GM12874 (cell line): ENCODE data around the gene HSPB8.

Experiments used
- CTCF ChIP-seq: IDR thresholded peaks from 2 replicates; pipeline ENCODE4 v1.5.1; 2011; ENCODE audit warnings: low read depth, mild to moderate bottlenecking, control low read depth, low read length, moderate library complexity; ENCODE audit not compliant: insufficient read depth

HSPB8 gene

DNA sequence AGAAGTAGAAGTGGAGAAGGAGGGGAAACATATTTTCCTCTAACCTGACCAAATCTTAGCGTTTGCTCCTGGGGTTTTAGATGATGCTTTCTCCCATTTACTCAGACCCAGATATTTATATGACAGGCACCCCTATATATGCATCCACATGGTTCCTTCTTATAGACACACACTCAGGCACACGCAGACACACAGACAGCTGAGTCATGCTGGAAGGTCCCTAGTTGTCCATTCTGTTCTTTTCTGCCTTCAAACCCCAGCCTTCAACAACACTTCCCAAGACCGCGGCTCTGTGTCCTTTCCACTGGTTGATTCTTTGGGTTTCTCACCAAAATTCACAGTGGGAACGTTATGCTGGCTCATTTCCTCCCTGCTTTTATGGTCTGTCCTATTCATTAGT, 52.1 kb downstream of the HSPB8 start:
- TF ChIP-seq CTCF, result no peak

DNA sequence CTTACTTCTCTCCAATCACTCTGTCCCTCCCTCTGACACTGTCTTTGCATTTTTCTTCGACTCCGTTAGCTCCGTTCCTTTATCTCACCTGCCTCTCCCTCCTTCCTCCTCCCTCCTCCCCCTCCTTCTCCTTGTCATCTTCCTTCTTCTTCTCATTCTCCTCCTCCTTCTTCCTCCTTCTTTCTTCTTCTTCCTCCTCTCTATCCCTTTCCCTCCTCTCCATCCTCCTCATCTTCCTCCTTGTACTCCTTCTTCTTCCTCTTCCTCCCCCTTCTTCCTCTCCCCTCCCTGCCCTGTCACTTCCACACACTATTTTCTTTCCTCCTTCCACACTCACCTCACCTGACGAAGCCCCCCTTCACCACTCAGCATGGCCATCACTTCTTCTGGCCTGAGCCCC, 53.0 kb downstream of the HSPB8 start:
- no peak for TF ChIP-seq CTCF

GRCh38 chr12:119235197-119235751, 56.5 kb downstream of the HSPB8 start:
- TF ChIP-seq CTCF, result no peak

DNA sequence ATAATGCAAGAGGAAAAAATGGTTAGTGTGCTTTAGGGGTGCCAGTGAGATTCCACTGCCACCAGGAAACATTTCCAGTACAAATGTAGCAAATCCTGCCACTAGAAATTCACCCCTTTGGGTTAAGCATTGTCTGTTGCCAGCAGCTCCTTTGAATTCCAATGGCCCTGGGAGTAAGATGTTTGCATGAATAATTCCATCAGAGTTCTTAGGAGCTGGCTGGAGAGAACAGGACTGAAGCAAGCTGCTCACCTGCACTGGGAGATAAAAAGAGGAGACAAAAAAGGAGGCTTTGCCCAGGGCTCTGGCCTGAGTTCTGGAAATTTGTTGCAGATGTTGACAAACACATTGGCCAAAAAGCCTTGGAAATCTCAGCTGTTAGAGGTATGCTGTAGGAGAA, 57.6 kb downstream of the HSPB8 start:
- TF ChIP-seq CTCF, result no peak

DNA sequence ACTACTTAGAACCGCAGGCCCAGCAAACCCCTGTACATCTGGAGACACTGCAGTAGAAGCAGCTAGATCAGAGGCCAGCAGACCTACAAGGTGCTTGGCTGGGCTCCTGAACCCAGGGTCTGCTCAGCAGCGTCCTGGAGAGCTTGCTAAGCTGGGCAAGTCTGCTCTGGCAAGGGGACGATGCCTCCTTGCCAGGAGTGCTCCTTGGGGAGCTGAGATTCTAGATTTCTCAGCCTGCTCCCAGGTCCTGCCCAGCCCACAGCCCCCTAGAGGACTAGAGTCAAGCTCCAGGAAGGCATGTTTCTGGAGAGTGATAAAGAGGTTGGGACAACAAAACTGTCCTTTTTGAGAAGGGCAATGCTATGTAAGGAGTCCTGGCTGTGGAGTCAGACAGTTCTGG, 60.3 kb downstream of the HSPB8 start:
- TF ChIP-seq CTCF, result no peak

GRCh38 chr12:119241049-119241448, 62.3 kb downstream of the HSPB8 start:
- TF ChIP-seq CTCF, result no peak

GRCh38 chr12:119241580-119242169, 62.9 kb downstream of the HSPB8 start:
- TF ChIP-seq CTCF, result no peak
